Choroid plexus epithelial cell (primary cell): ENCODE data around the gene TRANK1.
A peak's percentile ranks its signal among the peaks of the same experiment; 100 is the strongest.
"Not testable (repeated sequence)": the region's sequence is repeated elsewhere in the genome, so short reads cannot be mapped to it uniquely, and the experiment has no call there.

ENCODE experiments used
- DNase-seq: peaks from one replicate; pipeline ENCODE4 v3.0.0-alpha.2; 2010; ENCODE audit warnings: low read depth
- H3K4me3 ChIP-seq: 2 replicates; pipeline ENCODE4 v1.5.1; 2011; ENCODE audit warnings: low read depth, mild to moderate bottlenecking, control low read depth, low read length, moderate library complexity
- TF ChIP-seq, protein P1 (sequence below): conservative IDR thresholded peaks from 2 replicates; pipeline ENCODE4 v1.5.1; 2011; ENCODE audit warnings: low read depth, mild to moderate bottlenecking, control low read depth, inconsistent platforms, low read length, moderate library complexity

Gene TRANK1

GRCh38 chr3:36895496-36896409 is 49.1 kb downstream of the TRANK1 start:
- DNase-seq: no peak
- TF ChIP-seq, protein P1, sequence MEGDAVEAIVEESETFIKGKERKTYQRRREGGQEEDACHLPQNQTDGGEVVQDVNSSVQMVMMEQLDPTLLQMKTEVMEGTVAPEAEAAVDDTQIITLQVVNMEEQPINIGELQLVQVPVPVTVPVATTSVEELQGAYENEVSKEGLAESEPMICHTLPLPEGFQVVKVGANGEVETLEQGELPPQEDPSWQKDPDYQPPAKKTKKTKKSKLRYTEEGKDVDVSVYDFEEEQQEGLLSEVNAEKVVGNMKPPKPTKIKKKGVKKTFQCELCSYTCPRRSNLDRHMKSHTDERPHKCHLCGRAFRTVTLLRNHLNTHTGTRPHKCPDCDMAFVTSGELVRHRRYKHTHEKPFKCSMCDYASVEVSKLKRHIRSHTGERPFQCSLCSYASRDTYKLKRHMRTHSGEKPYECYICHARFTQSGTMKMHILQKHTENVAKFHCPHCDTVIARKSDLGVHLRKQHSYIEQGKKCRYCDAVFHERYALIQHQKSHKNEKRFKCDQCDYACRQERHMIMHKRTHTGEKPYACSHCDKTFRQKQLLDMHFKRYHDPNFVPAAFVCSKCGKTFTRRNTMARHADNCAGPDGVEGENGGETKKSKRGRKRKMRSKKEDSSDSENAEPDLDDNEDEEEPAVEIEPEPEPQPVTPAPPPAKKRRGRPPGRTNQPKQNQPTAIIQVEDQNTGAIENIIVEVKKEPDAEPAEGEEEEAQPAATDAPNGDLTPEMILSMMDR: no peak
- no peak overlapping the region for H3K4me3 ChIP-seq

- TF ChIP-seq, protein P1: no peak
- H3K4me3 ChIP-seq: no peak overlapping the region
- no peak for DNase-seq
These were observed 49.9 kb downstream of the TRANK1 start for GRCh38 chr3:36894914-36895313.

- no peak overlapping the region for H3K4me3 ChIP-seq
- DNase-seq: no peak
These were observed 51.0 kb downstream of the TRANK1 start for GRCh38 chr3:36893826-36894225.

GRCh38 chr3:36893137-36893557 is 51.7 kb downstream of the TRANK1 start:
- no peak overlapping the region for H3K4me3 ChIP-seq
- TF ChIP-seq, protein P1: no peak
- DNase-seq: peak; percentile 89

More at GRCh38 chr3:36893826-36894225, 51.0 kb downstream of the TRANK1 start:
- TF ChIP-seq, protein P1: no peak

GRCh38 chr3:36892457-36893136 is 52.3 kb downstream of the TRANK1 start:
- TF ChIP-seq, protein P1: no peak
- DNase-seq: no peak
- H3K4me3 ChIP-seq: no peak overlapping the region

DNA sequence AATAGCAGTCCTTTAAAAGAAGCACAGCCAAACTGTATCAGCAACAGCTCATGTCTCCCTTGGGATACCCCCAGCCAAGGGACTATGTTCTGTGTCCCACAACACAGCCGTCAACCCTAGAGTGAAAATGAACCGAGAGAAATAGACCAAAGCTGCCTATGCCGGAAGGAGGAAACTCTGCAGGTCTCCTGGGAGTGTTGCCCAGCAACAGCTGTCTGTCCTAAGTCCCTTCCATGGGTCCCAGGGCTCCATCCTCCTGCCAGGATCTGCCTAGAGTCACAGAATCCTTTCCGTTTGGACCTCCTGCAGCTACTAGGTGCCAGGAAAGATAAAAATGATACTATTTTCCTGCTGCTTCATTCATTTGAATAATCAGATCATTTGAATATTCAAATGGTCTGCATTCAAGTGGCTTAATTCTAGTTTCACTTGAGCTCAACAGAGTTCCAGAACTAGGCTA is 53.1 kb downstream of the TRANK1 start:
- DNase-seq: no peak
- TF ChIP-seq, protein P1: no peak
- H3K4me3 ChIP-seq: no peak overlapping the region

DNA sequence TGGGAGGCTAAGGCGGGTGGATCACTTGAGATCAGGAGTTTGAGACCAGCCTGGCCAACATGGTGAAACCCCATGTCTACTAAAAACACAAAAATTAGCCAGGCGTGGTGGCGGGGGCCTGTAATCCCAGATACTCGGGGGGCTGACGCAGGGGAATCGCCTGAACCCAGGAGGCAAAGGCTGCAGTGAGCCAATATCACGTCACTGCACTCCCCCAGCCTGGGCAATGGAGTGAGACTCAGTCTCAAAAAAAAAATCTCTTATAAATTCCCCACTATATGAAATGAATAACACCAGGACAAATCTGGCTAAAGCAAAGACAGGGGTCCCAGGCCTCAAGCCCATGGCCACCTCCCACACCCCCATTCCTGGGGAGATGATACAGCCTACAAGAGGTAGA is 53.8 kb downstream of the TRANK1 start:
- not testable (repeated sequence) for DNase-seq, H3K4me3 ChIP-seq
